GM12892 (cell line): ENCODE data around the gene RPP38. TPM values are rescaled to one million over a fixed set of nuclear protein-coding genes. Genes with fewer than 3 reads are reported as not detected.
A peak's percentile ranks its signal among the peaks of the same experiment; 100 is the strongest.

Source experiments
- DNase-seq: peaks from one replicate; pipeline ENCODE4 v3.0.0; 2011; ENCODE audit not compliant: insufficient read length
- FAIRE-seq: peaks from 2 replicates; lab custom pipeline; 2011; peaks lifted over from hg19 to GRCh38; lab: Jason Lieb, UNC
- POLR2A ChIP-seq: IDR thresholded peaks from 2 replicates; pipeline ENCODE4 v1.6.1; 2011; ENCODE audit warnings: low read depth, low read length, control low read depth
- POLR2AphosphoS5 ChIP-seq: IDR thresholded peaks from 2 replicates; pipeline ENCODE4 v1.6.1; 2011; ENCODE audit warnings: low read depth, low read length, control low read depth
- TAF1 ChIP-seq: IDR thresholded peaks from 2 replicates; pipeline ENCODE4 v1.6.1; 2011; ENCODE audit warnings: low read depth, mild to moderate bottlenecking, control low read depth, low read length, borderline replicate concordance
- polyA plus RNA-seq: library from polyadenylated mRNA; unstranded; fragments of >200 nt; gene quantifications from one replicate; pipeline ENCODE4 v1.2.1, GENCODE V29; 2012; ENCODE audit warnings: missing spikeins, inconsistent platforms; ENCODE audit not compliant: missing spikeins

RPP38 gene, protein sequence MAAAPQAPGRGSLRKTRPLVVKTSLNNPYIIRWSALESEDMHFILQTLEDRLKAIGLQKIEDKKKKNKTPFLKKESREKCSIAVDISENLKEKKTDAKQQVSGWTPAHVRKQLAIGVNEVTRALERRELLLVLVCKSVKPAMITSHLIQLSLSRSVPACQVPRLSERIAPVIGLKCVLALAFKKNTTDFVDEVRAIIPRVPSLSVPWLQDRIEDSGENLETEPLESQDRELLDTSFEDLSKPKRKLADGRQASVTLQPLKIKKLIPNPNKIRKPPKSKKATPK
- polyA plus RNA-seq = 22.6 TPM

DNA sequence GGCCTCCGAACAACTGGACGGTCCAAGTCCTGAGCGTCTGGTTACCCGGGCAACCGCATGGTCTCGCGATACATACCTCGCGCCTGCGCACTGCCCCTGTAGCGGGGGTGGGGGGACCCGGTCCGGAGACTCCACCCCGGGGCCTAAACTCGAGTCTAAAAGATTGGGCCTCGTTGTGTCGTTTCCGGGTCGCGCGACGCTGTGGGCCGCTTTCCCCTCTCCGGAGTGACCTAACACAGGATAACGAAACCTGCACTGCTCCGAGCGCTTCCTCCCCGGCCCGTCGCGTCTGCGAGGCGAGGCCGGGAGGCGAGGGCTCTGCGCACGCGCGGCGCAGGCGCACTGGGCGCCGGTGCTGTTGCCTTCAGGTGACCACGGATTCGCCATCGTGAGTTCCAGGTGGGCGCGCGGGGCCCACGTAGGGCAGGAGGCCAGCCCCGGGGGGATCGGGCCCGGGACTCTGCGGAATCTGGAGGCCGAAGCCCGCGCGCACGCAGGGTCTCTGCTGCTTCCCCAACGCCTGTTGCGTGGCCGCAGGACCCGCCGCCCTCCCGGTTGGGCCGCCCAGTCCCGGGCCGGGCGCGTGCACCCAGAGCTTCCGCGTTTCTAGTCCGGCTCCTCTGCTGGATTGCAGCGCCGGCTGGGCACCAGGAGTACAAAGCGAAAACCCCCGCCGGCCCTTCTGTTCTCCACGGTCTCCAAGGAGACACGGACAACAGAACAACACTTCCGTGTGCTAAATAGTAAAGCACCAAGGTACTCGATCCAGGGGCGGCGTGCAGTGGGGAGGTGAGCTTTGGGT is at the start of gene RPP38:
TSS of gene RPP38 (plus strand) at position 345 of the 802 bp plus-strand sequence. CDS start 5,960 bp downstream, outside the sequence.
- FAIRE-seq (peak; percentile 97), DNase-seq (peak; percentile 94)
- TF ChIP-seq POLR2AphosphoS5 (peak; percentile 86), TAF1 (peak; percentile 60; the same call in 1 of the 2 replicates), POLR2A (peak; percentile 96)

DNA sequence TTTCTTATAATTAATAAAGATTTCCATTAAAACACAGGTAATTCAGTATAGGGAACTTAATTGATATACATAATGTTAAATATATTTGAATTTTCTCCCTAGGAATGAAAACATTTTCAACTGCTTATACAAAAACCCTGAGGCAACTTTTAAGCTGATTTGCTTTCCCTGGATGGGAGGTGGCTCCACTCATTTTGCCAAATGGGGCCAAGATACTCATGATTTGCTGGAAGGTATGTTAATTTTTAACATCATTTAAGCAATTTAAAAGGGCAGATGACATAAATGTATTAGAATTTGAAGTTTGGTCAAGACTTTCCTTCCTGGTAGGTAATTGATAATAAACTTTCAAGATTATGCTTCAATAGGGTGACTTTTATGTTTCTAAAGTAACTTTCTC is 47.6 kb upstream of the RPP38 start:
- no peak for TF ChIP-seq POLR2AphosphoS5
- TF ChIP-seq TAF1 = no peak
- no peak for TF ChIP-seq POLR2A
- DNase-seq (no peak), FAIRE-seq (no peak)

DNA sequence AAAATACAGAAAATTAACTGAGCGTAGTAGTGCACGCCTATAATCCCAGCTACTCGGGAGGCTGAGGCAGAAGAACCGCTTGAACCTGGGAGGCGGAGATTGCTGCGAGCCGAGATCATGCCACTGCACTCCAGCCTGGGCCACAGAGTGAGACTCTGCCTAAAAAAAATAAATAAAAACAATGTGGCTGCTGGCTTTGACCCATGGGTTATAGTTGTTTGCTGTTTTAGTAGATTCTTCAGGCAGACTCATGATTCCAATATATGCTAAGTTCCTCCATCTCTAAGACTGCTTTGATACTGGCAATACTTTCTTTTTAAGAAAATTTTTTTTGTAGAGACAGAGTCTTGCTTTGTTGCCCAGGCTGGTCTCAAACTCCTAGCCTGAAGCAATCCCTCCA is 45.0 kb upstream of the RPP38 start:
- DNase-seq (no peak), FAIRE-seq (no peak)
- TF ChIP-seq POLR2A = no peak

DNA sequence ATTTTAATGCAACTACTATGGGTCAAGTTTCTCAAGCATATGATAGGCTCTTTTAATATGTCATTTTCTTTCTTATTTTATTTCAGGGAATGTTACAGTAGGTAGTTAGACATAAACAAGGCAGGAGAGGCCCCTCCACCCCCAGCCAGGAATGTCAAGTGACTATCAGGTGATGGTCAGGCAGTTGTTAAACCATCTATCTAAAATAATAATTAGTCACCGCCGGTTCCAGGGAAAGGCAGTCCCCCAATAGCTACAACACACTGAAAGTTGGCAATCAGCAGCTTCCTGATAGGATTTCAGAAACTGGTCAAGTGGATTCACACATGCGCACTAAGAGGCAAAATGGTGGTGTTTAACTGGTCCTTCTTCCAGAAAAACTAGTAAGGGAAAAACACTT is 44.1 kb upstream of the RPP38 start:
- TF ChIP-seq TAF1 (no peak), POLR2A (no peak), POLR2AphosphoS5 (no peak)
- no peak for DNase-seq
- FAIRE-seq = no peak

DNA sequence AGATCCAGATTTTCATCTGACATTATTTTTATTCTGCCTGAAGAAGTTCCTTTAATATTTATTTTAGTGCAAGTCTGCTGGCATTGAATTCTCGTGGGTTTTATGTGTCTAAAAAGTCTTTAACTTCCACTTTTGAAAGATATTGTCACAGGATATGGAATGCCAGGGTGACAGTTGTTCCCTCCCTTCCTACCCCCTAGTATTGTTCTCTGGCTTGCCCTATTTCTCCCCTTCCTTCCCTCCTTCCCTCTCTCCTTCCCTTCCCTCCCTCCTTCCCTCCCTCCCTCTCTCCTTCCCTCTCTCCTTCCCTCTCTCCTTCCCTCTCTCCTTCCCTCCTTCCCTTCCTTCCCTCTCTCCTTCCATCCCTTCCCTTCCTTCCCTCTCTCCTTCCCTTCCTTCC is 38.5 kb upstream of the RPP38 start:
- DNase-seq (no peak), FAIRE-seq (no peak)
- TF ChIP-seq POLR2A = no peak
- no peak for TF ChIP-seq POLR2AphosphoS5
- TF ChIP-seq TAF1 = no peak

DNA sequence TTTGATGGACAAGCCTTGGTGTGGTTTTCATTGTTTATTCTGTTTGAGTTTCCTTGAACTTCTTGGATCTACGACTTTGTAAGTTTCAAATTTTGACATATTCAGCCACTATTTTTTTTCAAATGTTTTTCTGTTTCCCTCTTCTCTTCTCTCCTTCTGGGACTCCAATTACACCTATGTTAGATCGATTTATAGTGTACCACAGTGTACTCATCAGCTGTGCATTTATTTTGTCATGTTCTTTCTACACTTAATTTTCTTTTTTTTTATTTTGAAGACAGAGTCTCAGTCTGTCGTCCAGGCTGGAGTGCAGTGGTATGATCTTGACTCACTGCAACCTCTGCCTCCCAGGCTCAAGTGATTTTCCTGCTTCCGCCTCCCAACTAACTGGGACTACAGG is 37.2 kb upstream of the RPP38 start:
- FAIRE-seq = no peak
- TF ChIP-seq POLR2AphosphoS5 (no peak), POLR2A (no peak), TAF1 (no peak)
- no peak for DNase-seq

DNA sequence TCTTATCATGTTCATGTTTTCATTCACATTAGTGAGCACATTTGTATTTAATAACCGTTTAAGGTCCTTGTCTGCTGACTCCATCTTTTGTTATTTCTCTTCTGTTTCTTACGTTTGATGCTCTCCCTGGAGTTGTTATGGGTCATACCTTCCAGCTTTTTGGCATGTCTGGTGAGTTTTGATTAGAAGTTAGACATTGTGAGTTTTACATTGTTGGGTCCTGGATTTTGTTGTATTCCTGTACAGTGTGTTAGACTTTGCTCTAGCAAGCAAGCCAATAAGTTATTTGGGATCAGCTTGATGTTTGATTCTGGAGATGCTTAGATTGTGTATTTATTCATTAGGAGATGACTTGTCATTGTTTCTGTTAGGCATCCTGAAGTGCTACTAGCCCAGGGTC is 36.5 kb upstream of the RPP38 start:
- no peak for DNase-seq
- no peak for FAIRE-seq
- TF ChIP-seq POLR2AphosphoS5 (no peak), POLR2A (no peak), TAF1 (no peak)

DNA sequence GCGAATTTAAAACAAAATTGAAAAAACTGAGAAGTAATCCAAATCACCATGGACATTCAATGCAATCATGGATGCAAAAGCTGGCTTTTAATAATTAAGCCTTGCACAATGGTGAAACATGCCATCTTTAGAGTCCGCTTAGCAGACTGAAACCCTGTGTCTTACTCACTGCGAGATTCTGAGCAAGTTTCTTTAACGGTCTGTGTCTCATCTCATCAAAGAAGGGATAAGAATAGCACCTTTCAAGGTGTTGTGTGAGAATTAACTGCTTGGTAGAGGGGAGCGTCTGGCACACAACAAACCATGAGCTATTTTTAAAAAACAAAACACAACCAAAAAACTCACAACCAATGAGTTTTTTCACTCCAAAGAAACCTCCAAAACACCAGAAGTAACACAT is 30.0 kb upstream of the RPP38 start:
- FAIRE-seq (no peak), DNase-seq (no peak)
- TF ChIP-seq POLR2AphosphoS5 = no peak
- no peak for TF ChIP-seq POLR2A
- TF ChIP-seq TAF1 = no peak

DNA sequence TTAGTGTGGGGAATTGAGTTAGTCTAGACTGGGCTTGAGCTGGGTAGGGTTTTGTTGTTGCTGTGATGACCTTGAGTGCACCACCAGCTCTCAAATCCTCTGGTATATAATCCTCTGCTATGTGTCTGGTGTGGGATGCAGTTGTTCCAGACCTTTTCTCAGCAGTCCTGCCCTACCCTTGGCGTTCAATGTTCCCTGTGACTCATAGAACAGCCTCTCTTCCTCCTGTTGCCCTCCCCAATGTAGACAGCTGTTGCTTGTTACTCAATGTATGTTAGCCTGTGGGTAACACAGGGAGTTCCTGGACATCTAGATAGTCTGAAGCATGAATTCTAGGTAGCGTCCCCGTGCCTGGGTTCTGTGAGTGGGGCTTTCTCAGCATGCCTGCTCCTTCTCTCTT is 28.4 kb upstream of the RPP38 start:
- no peak for FAIRE-seq
- no peak for DNase-seq
- TF ChIP-seq POLR2A = no peak
- TF ChIP-seq POLR2AphosphoS5 = no peak
- no peak for TF ChIP-seq TAF1

DNA sequence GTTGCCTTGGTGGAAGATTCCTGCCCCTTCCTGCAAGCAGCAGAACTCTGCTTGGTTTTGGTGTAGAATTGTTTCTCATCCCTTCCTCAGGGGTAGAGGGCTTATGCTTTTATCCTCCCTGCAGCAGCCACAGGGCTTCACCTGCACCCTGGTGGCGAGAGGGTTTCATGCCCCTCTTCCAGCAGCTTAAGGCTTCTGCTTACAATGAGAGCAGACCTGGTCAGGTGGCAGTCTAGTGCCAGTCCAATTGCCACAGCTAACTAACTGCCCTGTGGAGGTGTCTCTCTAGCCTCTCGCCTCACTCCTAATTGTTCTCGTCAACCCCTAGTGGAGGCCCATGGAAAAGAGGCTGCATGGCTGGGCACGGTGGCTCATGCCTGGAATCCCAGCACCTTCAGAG is 27.9 kb upstream of the RPP38 start:
- FAIRE-seq (no peak), DNase-seq (no peak)
- TF ChIP-seq POLR2A = no peak
- TF ChIP-seq POLR2AphosphoS5 = no peak
- no peak for TF ChIP-seq TAF1

DNA sequence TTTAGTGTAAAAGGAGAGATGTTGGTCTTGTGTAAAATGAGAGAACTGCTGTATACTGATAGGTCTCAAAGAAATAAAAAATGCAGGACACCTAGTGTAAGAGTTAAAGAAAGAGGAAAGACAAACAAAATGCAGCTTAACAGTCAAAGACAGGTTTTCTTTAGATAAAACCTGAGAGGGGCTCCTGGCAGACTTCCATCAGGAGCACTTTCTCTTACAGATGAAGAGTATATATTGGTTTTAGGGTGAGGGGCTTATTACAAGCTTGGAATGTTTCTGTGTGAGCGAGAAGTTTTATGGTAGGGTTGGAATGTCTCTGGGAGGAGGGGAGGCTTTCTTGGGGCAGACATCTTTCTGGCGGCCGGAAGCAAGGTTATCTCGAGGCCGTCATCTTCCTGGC is 24.8 kb upstream of the RPP38 start:
- no peak for TF ChIP-seq TAF1
- no peak for TF ChIP-seq POLR2AphosphoS5
- TF ChIP-seq POLR2A = no peak
- DNase-seq (no peak), FAIRE-seq (no peak)

DNA sequence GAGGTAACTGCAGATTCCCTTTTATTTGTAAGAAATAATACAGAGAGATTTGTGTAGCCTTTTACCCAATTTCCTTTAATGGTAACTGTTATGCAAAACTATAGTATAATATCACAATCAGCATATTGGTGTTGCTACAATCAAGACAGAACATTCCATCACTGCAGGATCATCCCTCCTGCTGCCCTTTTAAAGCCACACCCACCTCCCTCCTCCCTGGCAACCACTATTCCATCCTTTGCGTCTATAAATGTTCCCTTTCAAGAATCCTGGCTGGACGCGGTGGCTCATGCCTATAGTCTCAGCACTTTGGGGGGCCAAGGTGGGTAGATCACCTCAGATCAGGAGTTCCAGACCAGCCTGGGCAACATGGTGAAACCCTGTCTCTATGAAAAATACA is 21.7 kb upstream of the RPP38 start:
- TF ChIP-seq POLR2A (no peak), POLR2AphosphoS5 (no peak), TAF1 (no peak)
- no peak for FAIRE-seq
- DNase-seq = no peak
